Effector memory CD4-positive, alpha-beta T cell (primary cell): ENCODE measurements around the gene S100A4.
"Not testable (repeated sequence)": the region's sequence is repeated elsewhere in the genome, so short reads cannot be mapped to it uniquely, and the experiment has no call there.

Experiments used
- DNase-seq, 3 donors: peaks; one replicate each; pipeline ENCODE4 v3.0.0-alpha.2; 2020
- H3K27ac ChIP-seq: 2 replicates; pipeline ENCODE4 v1.7.0; 2013; ENCODE audit warnings: mild to moderate bottlenecking, low read length, moderate library complexity; ENCODE audit not compliant: insufficient read depth, poor library complexity, severe bottlenecking
- H3K27me3 ChIP-seq: replicated peaks from 2 replicates; pipeline ENCODE4 v1.7.0; 2013; ENCODE audit warnings: mild to moderate bottlenecking, low read length; ENCODE audit not compliant: insufficient read depth, control insufficient read depth, poor library complexity, severe bottlenecking
- H3K36me3 ChIP-seq: 2 replicates; pipeline ENCODE4 v1.7.0; 2013; ENCODE audit warnings: mild to moderate bottlenecking, low read length, moderate library complexity; ENCODE audit not compliant: control insufficient read depth, insufficient read depth
- H3K4me1 ChIP-seq: 2 replicates; pipeline ENCODE4 v1.7.0; 2013; ENCODE audit warnings: low read length, mild to moderate bottlenecking; ENCODE audit not compliant: control insufficient read depth, insufficient read depth, poor library complexity, severe bottlenecking
- H3K4me3 ChIP-seq: 2 replicates; pipeline ENCODE4 v1.7.0; 2013; ENCODE audit warnings: low read length, low read depth, mild to moderate bottlenecking; ENCODE audit not compliant: insufficient read depth, poor library complexity, severe bottlenecking
- H3K9me3 ChIP-seq: 2 replicates; pipeline ENCODE4 v1.7.0; 2013; ENCODE audit warnings: mild to moderate bottlenecking, low read length, moderate library complexity; ENCODE audit not compliant: control insufficient read depth

Gene S100A4

GRCh38 chr1:153568367-153569099 lies 22.9 kb upstream of the S100A4 start:
- Histone ChIP-seq H3K4me1 (peaks cover 28% of the 10 kb centered on the region), H3K9me3 (no peaks in the 10 kb centered on the region), H3K27me3 (no peaks in the 10 kb centered on the region), H3K4me3 (no peak overlapping the region), H3K27ac (no peak overlapping the region), H3K36me3 (no peaks in the 10 kb centered on the region)
- peak; percentile 57 to 72 (median 70) for DNase-seq

DNA sequence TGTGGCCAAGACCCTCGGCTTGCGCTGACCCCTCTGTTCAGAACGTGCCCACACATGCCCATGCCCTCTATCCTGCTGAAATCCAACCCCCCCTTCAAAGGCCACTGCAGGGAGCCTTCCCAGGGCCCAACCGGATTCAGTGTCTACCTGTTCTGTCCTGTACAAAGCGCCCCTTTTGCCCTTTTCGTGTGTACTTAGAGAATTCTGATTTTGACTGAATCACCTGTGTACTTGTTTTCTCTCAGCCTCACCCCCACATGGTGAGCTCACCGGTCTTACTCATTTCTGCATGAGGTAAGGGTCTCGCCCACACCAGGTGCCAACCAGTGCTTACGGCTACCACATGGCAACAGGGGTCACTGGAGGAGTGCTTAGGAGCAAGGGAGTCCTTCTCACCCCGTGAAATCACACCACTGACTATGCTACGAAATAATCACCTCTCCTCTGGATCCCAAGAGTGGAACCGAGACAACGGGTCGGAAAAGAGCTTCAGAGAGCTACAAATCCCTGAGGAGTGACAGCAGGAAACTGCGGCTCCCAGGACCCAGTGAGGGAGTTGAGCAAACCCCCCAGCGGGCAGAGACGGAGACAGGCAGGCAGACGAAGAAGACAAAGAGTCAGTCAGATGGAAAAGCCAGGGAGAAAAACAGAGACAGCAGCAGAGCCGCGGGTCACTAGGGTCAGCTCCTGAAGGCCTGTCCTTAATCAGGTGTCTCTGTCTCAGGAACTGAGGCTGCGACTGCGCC lies 22.2 kb upstream of the S100A4 start:
- Histone ChIP-seq H3K4me1 (peaks cover 28% of the 10 kb centered on the region), H3K9me3 (no peaks in the 10 kb centered on the region), H3K27ac (no peak overlapping the region), H3K27me3 (no peaks in the 10 kb centered on the region), H3K4me3 (no peak overlapping the region), H3K36me3 (no peaks in the 10 kb centered on the region)
- no peak for DNase-seq

DNA sequence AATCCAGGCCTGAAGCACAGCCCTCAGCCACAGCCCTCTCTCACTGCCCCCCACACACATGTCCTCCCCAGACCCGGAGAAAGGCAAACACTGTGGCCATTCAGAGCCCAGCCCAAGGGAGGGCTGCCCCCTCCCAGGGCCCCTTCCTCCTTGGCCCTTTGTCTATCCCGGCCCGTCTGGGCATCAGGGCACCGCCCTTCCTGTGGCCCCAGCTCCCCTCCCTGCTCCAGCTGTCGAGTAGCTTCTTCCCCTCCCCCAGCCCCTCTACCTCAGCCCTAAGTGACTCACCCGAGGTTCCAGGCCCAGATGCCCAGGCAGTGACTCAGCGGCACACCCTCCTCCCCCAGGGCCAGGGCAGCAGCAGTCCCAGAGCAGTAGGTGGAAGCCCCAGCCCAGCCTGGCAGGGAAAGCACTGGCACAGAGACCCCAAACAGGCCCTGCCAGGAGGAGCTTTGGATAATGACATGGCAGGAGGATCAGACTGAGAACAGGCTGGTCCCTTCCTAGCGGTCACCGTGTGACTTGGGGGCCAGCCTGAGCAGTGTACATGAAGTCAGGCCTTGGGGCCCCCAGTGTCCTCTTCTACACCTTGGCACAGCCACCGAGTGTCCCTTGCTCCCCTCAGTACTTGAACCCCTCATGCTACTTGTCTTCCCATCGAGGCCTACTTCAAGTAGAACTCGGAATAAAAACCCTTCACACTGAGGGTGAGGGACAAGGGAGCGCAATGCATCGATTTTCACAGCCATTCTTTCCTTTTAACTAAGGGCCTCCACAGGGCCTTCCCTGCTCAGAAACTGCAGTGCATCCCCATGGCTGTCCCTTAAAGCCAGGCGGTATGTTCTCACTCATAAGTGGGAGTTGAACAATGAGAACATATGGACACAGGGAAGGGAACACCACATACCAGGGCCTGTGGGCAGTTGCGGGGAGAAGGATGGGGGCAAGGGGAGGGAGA lies 21.1 kb upstream of the S100A4 start:
- Histone ChIP-seq H3K4me3 (no peak overlapping the region), H3K27ac (peak overlapping the region; percentile 69), H3K36me3 (no peaks in the 10 kb centered on the region), H3K4me1 (peaks cover 28% of the 10 kb centered on the region), H3K27me3 (no peaks in the 10 kb centered on the region), H3K9me3 (no peaks in the 10 kb centered on the region)
- peak; percentile 70 to 76 (median 76) for DNase-seq

DNA sequence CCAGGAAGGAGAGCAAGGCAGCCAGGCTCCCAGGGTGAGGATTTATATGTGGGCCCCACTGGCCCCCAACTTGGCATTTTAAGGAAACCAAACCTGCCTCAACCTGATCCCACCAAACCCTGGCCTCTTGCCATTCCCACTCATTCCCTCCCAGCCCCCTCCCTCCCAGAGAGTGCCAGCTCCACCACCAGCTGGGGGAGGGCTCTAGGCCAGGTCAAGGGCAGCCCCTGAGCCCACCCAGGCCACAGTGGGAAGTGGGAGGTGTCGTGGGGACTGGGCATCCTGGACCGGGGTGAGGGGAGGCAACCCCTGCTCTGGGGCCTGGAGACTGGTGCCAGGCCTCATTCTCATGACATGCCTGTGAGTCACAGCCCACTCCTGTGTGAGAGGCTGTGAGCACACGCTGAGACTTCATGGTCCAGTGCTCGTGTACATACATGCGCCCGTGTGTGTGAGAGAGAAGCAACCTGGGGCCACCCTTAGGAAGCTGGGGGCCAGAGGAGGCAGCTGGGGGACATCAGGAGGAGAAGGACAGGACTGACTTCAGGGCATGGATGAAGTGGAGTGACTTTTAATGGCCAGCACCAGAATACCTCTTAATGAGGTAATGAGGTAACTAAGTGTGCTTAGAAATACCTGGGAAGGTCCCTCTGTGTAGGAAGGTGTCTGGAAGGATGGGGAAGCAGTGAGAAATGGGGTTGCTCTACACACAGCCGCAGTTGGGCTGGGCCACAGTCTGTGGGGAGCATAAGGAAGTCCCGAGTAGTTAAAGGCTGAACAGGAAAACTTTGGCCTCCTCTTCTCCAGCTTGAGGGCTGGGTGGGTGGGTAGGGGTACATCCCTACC lies 20.1 kb upstream of the S100A4 start, which contains the start of gene S100A2:
Gene S100A2 (minus strand): TSS at position 316 of the 846 bp plus-strand sequence. CDS start 1,967 bp downstream, outside the sequence.
- DNase-seq: peak in 2 of 3 donors; percentile 23 to 26
- Histone ChIP-seq H3K4me1 (peaks cover 28% of the 10 kb centered on the region), H3K4me3 (no peak within 1 kb of the TSS)

DNA sequence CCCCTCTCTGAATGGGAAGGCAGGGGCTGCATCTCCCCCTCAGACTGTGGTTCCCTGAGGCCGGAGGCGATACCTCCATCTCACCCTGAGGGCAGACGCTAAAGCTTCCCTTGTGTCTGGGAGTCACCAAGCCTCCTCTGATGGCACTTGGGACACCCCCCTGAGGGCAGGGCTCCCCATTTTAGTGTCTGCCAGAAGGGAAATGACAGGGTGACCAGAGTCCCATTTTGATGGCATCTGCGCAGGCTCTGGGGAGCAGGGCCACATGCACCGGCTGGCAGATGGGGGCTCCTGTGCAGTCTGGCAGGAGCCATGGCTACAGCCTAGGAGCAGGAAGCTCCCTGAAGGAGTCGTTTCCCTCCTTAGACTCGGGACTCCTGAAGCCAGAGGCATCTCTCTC lies 18.4 kb upstream of the S100A4 start:
- Histone ChIP-seq H3K4me3 (no peak overlapping the region), H3K36me3 (no peaks in the 10 kb centered on the region)

More for the DNA sequence above, 20.1 kb upstream of the S100A4 start, which contains the start of gene S100A2:
- Histone ChIP-seq H3K36me3 (no peaks in the 10 kb centered on the region), H3K27ac (peak within 1 kb of the TSS; percentile 69), H3K27me3 (no peaks in the 10 kb centered on the region), H3K9me3 (no peaks in the 10 kb centered on the region)

GRCh38 chr1:153563483-153563901 lies 17.9 kb upstream of the S100A4 start:
- Histone ChIP-seq H3K4me1 (peaks cover 28% of the 10 kb centered on the region), H3K27ac (no peak overlapping the region), H3K4me3 (no peak overlapping the region), H3K36me3 (no peaks in the 10 kb centered on the region), H3K9me3 (no peaks in the 10 kb centered on the region), H3K27me3 (no peaks in the 10 kb centered on the region)
- no peak for DNase-seq

More for the DNA sequence above, 18.4 kb upstream of the S100A4 start:
- no peaks in the 10 kb centered on the region for H3K27me3 ChIP-seq
- no peak for DNase-seq
- H3K9me3 ChIP-seq: no peaks in the 10 kb centered on the region
- peaks cover 28% of the 10 kb centered on the region for H3K4me1 ChIP-seq
- H3K27ac ChIP-seq: no peak overlapping the region

- not testable (repeated sequence) for H3K27ac ChIP-seq, H3K4me3 ChIP-seq
These were observed 16.4 kb upstream of the S100A4 start for GRCh38 chr1:153562021-153562420.

GRCh38 chr1:153561466-153561985 lies 15.9 kb upstream of the S100A4 start:
- Histone ChIP-seq H3K36me3 (no peaks in the 10 kb centered on the region), H3K27ac (no peak overlapping the region)
- no peak for DNase-seq

More at GRCh38 chr1:153562021-153562420, 16.4 kb upstream of the S100A4 start:
- not testable (repeated sequence) for H3K36me3 ChIP-seq, DNase-seq, H3K9me3 ChIP-seq, H3K27me3 ChIP-seq
- H3K4me1 ChIP-seq: peaks cover 17% of the 10 kb centered on the region

More at GRCh38 chr1:153561466-153561985, 15.9 kb upstream of the S100A4 start:
- Histone ChIP-seq H3K4me3 (no peak overlapping the region), H3K9me3 (no peaks in the 10 kb centered on the region), H3K27me3 (no peaks in the 10 kb centered on the region), H3K4me1 (peaks cover 12% of the 10 kb centered on the region)
